Measurements from ENCODE around the gene GALNT8. TPM values are rescaled to one million over a fixed set of nuclear protein-coding genes. Genes with fewer than 3 reads are reported as not detected.

GALNT8 gene, protein sequence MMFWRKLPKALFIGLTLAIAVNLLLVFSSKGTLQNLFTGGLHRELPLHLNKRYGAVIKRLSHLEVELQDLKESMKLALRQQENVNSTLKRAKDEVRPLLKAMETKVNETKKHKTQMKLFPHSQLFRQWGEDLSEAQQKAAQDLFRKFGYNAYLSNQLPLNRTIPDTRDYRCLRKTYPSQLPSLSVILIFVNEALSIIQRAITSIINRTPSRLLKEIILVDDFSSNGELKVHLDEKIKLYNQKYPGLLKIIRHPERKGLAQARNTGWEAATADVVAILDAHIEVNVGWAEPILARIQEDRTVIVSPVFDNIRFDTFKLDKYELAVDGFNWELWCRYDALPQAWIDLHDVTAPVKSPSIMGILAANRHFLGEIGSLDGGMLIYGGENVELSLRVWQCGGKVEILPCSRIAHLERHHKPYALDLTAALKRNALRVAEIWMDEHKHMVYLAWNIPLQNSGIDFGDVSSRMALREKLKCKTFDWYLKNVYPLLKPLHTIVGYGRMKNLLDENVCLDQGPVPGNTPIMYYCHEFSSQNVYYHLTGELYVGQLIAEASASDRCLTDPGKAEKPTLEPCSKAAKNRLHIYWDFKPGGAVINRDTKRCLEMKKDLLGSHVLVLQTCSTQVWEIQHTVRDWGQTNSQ
- 7.7 and 8.4 TPM in 2 replicates for total RNA-seq (2014; rRNA removed; shearing (Covaris generic))
- 3.8 and 5.4 TPM in 2 replicates for polyA plus RNA-seq (2016; fragmentation: Nextera tagmentation; extraction: Ambion mirVana)
- long read RNA-seq: 0 reads

DNA sequence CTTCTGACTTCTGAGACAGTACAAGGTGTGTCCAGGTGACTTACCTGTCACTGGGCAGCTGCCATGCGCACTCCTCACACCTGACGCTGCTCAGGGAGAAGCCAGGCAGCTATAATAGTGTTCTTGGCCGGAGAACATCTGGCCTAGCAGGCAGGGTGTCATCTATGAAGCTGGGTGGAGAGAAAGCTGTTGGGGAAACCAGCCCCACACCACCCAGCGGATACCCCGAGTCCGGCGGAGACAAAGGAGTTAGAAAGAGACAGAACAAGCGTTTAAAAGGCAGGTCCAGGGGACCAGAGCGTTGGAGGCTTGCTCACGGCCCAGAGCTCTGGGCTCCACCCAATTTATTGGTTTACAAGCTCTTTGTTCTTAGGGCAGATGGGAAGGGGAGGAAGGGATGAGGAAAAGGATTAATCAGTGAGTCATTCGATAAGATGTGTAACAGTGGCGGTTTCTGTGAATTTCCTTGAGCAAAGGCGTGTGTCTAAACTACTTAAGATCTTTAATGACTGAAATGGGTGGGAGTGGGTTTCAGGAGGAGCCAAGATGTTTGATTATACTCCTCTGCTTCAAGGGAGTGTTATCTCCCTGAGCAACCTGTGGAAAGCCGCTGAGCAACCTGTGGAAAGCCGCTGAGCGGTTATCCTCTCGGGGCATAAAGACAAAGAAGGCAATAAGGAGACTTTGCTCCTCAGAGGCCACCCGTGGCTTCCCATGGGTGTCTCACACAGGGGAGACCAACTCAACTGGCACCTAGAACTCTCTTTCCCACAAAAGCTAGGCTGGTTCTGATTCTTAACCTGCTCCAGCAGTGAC is at the start of gene GALNT8:
GALNT8 (plus strand) TSS at position 580 of the 816 bp plus-strand sequence. CDS start 278 bp downstream, outside the sequence.
- Histone ChIP-seq H3K79me2 (replicated peaks; ENCODE audit: insufficient read depth) (no peaks in the 10 kb centered on the region), H3K9me2 (ENCODE audit: insufficient read depth) (no peaks in the 10 kb centered on the region; the same call in 1 of the 2 replicates), H3K27me3 (ENCODE audit: insufficient read depth) (no peaks in the 10 kb centered on the region), H4K20me1 (replicated peaks; ENCODE audit: insufficient read depth) (no peaks in the 10 kb centered on the region), H2AFZ (no peak within 1 kb of the TSS), H3K4me1 (ENCODE audit: insufficient read depth) (peaks cover 33% of the 10 kb centered on the region), H3F3A (replicated peaks; ENCODE audit: low read depth) (peaks cover 8% of the 10 kb centered on the region; the same call in 1 of the 2 replicates), H3K4me3 (peak within 1 kb of the TSS; percentile 37), H3K4me2 (peak within 1 kb of the TSS; percentile 69), H3K36me3 (ENCODE audit: insufficient read depth) (no peaks in the 10 kb centered on the region), H3K27ac (ENCODE audit: low read depth) (peak within 1 kb of the TSS; percentile 98)
- H3K36me3 Mint-ChIP-seq (ENCODE audit: low read depth): peaks cover 10% of the 10 kb centered on the region
- TF ChIP-seq ZNF114 (CRISPR knock-in tag; IDR thresholded peaks at IDR 0.05): no peak
- peak within 1 kb of the TSS; percentile 68 for H3K27ac Mint-ChIP-seq
- DNase-seq (ENCODE audit: low spot score): peak; percentile 19
- H3K9me3 Mint-ChIP-seq: no peaks in the 10 kb centered on the region
- peak; percentile 8 for ATAC-seq
- H3K4me1 Mint-ChIP-seq: peaks cover 47% of the 10 kb centered on the region
- H3K27me3 Mint-ChIP-seq (ENCODE audit: insufficient read depth, low read depth, poor library complexity): peaks cover 18% of the 10 kb centered on the region
- peak within 1 kb of the TSS; percentile 35 for H3K4me3 Mint-ChIP-seq

DNA sequence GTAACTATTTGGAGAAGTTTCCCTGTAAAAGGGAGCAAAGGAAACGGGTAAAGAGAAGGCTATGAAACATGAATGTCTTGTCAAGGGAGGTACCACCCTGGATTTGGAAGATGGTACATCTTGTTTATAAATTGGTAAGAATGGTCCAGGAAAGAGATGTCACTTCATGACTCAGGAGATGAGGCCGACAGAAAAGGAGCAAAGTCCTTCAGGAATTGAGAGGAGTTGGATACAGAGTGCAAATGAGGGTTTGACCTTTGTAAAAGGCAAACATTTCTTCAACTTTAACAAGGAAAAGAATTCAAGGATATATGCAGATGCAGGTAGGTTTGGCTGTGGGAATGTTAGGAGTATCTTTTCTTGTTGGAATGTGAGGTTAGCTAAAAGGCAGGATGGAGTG is 40.5 kb upstream of the GALNT8 start:
- Mint-ChIP-seq H3K27ac (no peak overlapping the region), H3K9me3 (0 out of 3 replicates have a peak, but pooled peaks cover 2% of the 10 kb centered on the region), H3K27me3 (ENCODE audit: insufficient read depth, low read depth, poor library complexity) (no peaks in the 10 kb centered on the region), H3K4me3 (no peak overlapping the region), H3K4me1 (no peaks in the 10 kb centered on the region), H3K36me3 (ENCODE audit: low read depth) (peaks cover 15% of the 10 kb centered on the region)
- Histone ChIP-seq H3K9me2 (ENCODE audit: insufficient read depth) (no peaks in the 10 kb centered on the region), H3F3A (replicated peaks; ENCODE audit: low read depth) (no peaks in the 10 kb centered on the region), H3K4me1 (ENCODE audit: insufficient read depth) (no peaks in the 10 kb centered on the region), H2AFZ (no peak overlapping the region), H3K4me2 (no peak overlapping the region), H3K27me3 (ENCODE audit: insufficient read depth) (no peaks in the 10 kb centered on the region), H3K27ac (ENCODE audit: low read depth) (peak overlapping the region; percentile 73; the same call in 1 of the 2 replicates), H3K4me3 (no peak overlapping the region), H3K79me2 (replicated peaks; ENCODE audit: insufficient read depth) (no peaks in the 10 kb centered on the region), H4K20me1 (replicated peaks; ENCODE audit: insufficient read depth) (no peaks in the 10 kb centered on the region), H3K36me3 (ENCODE audit: insufficient read depth) (peaks cover 6% of the 10 kb centered on the region; the same call in 1 of the 2 replicates)
- no peak for DNase-seq (ENCODE audit: low spot score)
- TF ChIP-seq, protein P1, sequence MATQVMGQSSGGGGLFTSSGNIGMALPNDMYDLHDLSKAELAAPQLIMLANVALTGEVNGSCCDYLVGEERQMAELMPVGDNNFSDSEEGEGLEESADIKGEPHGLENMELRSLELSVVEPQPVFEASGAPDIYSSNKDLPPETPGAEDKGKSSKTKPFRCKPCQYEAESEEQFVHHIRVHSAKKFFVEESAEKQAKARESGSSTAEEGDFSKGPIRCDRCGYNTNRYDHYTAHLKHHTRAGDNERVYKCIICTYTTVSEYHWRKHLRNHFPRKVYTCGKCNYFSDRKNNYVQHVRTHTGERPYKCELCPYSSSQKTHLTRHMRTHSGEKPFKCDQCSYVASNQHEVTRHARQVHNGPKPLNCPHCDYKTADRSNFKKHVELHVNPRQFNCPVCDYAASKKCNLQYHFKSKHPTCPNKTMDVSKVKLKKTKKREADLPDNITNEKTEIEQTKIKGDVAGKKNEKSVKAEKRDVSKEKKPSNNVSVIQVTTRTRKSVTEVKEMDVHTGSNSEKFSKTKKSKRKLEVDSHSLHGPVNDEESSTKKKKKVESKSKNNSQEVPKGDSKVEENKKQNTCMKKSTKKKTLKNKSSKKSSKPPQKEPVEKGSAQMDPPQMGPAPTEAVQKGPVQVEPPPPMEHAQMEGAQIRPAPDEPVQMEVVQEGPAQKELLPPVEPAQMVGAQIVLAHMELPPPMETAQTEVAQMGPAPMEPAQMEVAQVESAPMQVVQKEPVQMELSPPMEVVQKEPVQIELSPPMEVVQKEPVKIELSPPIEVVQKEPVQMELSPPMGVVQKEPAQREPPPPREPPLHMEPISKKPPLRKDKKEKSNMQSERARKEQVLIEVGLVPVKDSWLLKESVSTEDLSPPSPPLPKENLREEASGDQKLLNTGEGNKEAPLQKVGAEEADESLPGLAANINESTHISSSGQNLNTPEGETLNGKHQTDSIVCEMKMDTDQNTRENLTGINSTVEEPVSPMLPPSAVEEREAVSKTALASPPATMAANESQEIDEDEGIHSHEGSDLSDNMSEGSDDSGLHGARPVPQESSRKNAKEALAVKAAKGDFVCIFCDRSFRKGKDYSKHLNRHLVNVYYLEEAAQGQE (IDR thresholded peaks at IDR 0.05; ENCODE audit: unreplicated experiment): no peak
- TF ChIP-seq ZNF331 (CRISPR knock-in tag; IDR thresholded peaks at IDR 0.05; ENCODE audit: low read depth): no peak
- no peak for TF ChIP-seq ZNF114 (CRISPR knock-in tag; IDR thresholded peaks at IDR 0.05)
- no peak for TF ChIP-seq POLR2AphosphoS5 (IDR thresholded peaks at IDR 0.05; ENCODE audit: low read depth)
- TF ChIP-seq NANOG (IDR thresholded peaks at IDR 0.05; ENCODE audit: borderline replicate concordance): no peak
- TF ChIP-seq JUNB (IDR thresholded peaks at IDR 0.05; ENCODE audit: unreplicated experiment): no peak
- no peak for TF ChIP-seq EZH2phosphoT487 (IDR thresholded peaks at IDR 0.05; ENCODE audit: unreplicated experiment)
- no peak for TF ChIP-seq EZH2 (IDR thresholded peaks at IDR 0.05; ENCODE audit: low read depth, unreplicated experiment)
- TF ChIP-seq, protein P2, sequence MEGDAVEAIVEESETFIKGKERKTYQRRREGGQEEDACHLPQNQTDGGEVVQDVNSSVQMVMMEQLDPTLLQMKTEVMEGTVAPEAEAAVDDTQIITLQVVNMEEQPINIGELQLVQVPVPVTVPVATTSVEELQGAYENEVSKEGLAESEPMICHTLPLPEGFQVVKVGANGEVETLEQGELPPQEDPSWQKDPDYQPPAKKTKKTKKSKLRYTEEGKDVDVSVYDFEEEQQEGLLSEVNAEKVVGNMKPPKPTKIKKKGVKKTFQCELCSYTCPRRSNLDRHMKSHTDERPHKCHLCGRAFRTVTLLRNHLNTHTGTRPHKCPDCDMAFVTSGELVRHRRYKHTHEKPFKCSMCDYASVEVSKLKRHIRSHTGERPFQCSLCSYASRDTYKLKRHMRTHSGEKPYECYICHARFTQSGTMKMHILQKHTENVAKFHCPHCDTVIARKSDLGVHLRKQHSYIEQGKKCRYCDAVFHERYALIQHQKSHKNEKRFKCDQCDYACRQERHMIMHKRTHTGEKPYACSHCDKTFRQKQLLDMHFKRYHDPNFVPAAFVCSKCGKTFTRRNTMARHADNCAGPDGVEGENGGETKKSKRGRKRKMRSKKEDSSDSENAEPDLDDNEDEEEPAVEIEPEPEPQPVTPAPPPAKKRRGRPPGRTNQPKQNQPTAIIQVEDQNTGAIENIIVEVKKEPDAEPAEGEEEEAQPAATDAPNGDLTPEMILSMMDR (conservative IDR thresholded peaks at IDR 0.05; ENCODE audit: low read depth in 2 of 2): no peak
- no peak for TF ChIP-seq CREB1 (CRISPR knock-in tag; IDR thresholded peaks at IDR 0.05; ENCODE audit: low read depth)
- ATAC-seq: no peak
